ENCODE results near the gene THAP3.

GRCh38 chr1:6597777-6598131 lies 26.9 kb upstream of the THAP3 start:
- TF ChIP-seq CTCF (conservative IDR thresholded peaks at IDR 0.05; ENCODE audit: low read depth in 2 of 2) (no peak), EZH2 (IDR thresholded peaks at IDR 0.05; ENCODE audit: low read depth, unreplicated experiment) (no peak), ETS1 (IDR thresholded peaks at IDR 0.05) (no peak)

Data from GM23338 (cell line).